Right lobe of liver (tissue), 6 donors: ENCODE data around the gene ZDHHC9. TPM values are rescaled to one million over a fixed set of nuclear protein-coding genes. Genes with fewer than 3 reads are reported as not detected.

ENCODE experiments used
- ATAC-seq, 4 donors: fragments of 200-7000 bp; cut with Tn5 transposase; one replicate each; pipeline ENCODE4 v1.9.1; 2020; ENCODE audit warnings: mild to moderate bottlenecking in 4 of 4, moderate library complexity in 4 of 4
- DNase-seq, 3 donors: peaks; one replicate each; pipeline ENCODE4 v3.0.0-alpha.2; 2020
- H3K27ac ChIP-seq, 3 donors: fragments of 200-600 bp; one replicate each; pipeline ENCODE4 v1.8.0; 2022
- H3K27me3 ChIP-seq, 2 donors: fragments of 200-600 bp; one replicate each; pipeline ENCODE4 v1.8.0; 2022
- H3K36me3 ChIP-seq, 4 donors: fragments of 200-600 bp; sonication (generic) in 1 of 4; one replicate each; pipeline versions ENCODE4 v1.5.1 to v1.8.0; 2017 to 2022; ENCODE audit warnings: control low read depth in 1 of 4
- H3K4me1 ChIP-seq, 4 donors: fragments of 200-600 bp; sonication (generic) in 1 of 4; one replicate each; pipeline versions ENCODE4 v1.5.1 to v1.8.0; 2017 to 2022; ENCODE audit warnings: control low read depth in 1 of 4
- H3K4me3 ChIP-seq, 3 donors: fragments of 200-600 bp; one replicate each; pipeline ENCODE4 v1.8.0; 2022
- H3K9me3 ChIP-seq, 4 donors: fragments of 200-600 bp; sonication (generic) in 1 of 4; one replicate each; pipeline versions ENCODE4 v1.5.1 to v1.8.0; 2017 to 2022; ENCODE audit warnings: control low read depth in 1 of 4
- CTCF ChIP-seq, 4 donors: fragments of 200-600 bp in 3 of 4; fragments of 450-650 bp in 1 of 4; IDR thresholded peaks; one replicate each; pipeline versions ENCODE4 v1.5.1 to v1.8.0; 2016 to 2022; ENCODE audit warnings: antibody characterized with exemption in 4 of 4, mild to moderate bottlenecking in 2 of 4
- POLR2A ChIP-seq: fragments of 450-650 bp; IDR thresholded peaks from one replicate; pipeline ENCODE4 v1.6.1; 2017; ENCODE audit warnings: antibody characterized with exemption, mild to moderate bottlenecking
- WGBS: methylation state at CpG from one replicate; pipeline ENCODE4 v1.1.6; 2018; ENCODE audit warnings: low coverage, low lambda C conversion rate; ENCODE audit not compliant: insufficient coverage; ENCODE audit errors: missing lambda C conversion rate; 5-methylcytosine and 5-hydroxymethylcytosine counted together
- intact Hi-C, 2 donors: fragments of 100-400 bp; cut with DNase I; formaldehyde crosslinking; loops; one replicate each; pipeline versions ENCODE4 v1.11.2 to v1.14.1; 2022
- total RNA-seq, 6 experiments: library from RNA; depleted of rRNA in 2 of 6; stranded (reverse); fragments of >200 nt in 2 of 6; fragmentation: NEBNext Ultra II Directional in 3 of 6; extraction: Animal tissue kit (Norgen Biotek cat#: 25700) in 3 of 6; gene quantifications; one replicate each; pipeline versions ENCODE4 v1.1.0 to v1.2.4, GENCODE V29; 2016 to 2023
- donor health status: DM: no; HTN: yes; CAD: no.
- donor health status: DM: no; HTN: no; CAD: no.
- donor health status: DM: no; HTN: no; CAD: no.
- donor health status: DM: no; HTN: yes; CAD: no.
- donor health status: DM: no; HTN: yes; CAD: no.

The ZDHHC9 gene
- total RNA-seq, 6 experiments from 2014 or later: 30.8 to 41.8 (median 33.6) TPM

- Histone ChIP-seq H3K27me3 (no peaks in the 10 kb centered on the region), H3K9me3 (no peaks in the 10 kb centered on the region), H3K36me3 (no peaks in the 10 kb centered on the region), H3K4me3 (peak overlapping the region in 2 of 3 donors; percentile 14 to 29), H3K4me1 (no peaks in the 10 kb centered on the region), H3K27ac (no peak overlapping the region)
- 59% methylated on average over 6 of the region's 6 CpGs for WGBS
- ATAC-seq (no peak), DNase-seq (peak in 1 of 3 donors; percentile 31)
- no peak for TF ChIP-seq CTCF (IDR thresholded peaks at IDR 0.05)
- no peak for TF ChIP-seq POLR2A
- intact Hi-C loops: no loop called here
Observed at GRCh38 chrX:129780441-129781105, 63.1 kb downstream of the ZDHHC9 start.

- TF ChIP-seq CTCF (IDR thresholded peaks at IDR 0.05): no peak
- no peak for TF ChIP-seq POLR2A
- peak within 1 kb of the TSS in 2 of 3 donors; percentile 14 to 29 for H3K4me3 ChIP-seq
- 33% methylated on average over 1 of the region's 13 CpGs for WGBS
- H3K36me3 ChIP-seq: no peaks in the 10 kb centered on the region
- H3K4me1 ChIP-seq: no peaks in the 10 kb centered on the region
- DNase-seq (peak; percentile 55 to 76 (median 60)), ATAC-seq (peak; percentile 32 to 46 (median 38))
- intact Hi-C loops: no loop called here
- peak within 1 kb of the TSS in 2 of 3 donors; percentile 16 to 29 for H3K27ac ChIP-seq
- H3K27me3 ChIP-seq: no peaks in the 10 kb centered on the region
- H3K9me3 ChIP-seq: no peaks in the 10 kb centered on the region
Observed at GRCh38 chrX:129779747-129780146, 63.9 kb downstream of the ZDHHC9 start, which contains the start of gene SASH3. Gene SASH3, plus strand, starts transcription at chrX:129779949. Its CDS starts 149 bp downstream, at chrX:129780098.

- WGBS: 63% methylated on average over 3 of the region's 7 CpGs
Observed at GRCh38 chrX:129779086-129779672, 64.5 kb downstream of the ZDHHC9 start.

More at GRCh38 chrX:129779086-129779672, 64.5 kb downstream of the ZDHHC9 start:
- no peak overlapping the region for H3K27ac ChIP-seq
- no peaks in the 10 kb centered on the region for H3K36me3 ChIP-seq
- H3K4me3 ChIP-seq: no peak overlapping the region
- no peaks in the 10 kb centered on the region for H3K9me3 ChIP-seq
- DNase-seq: peak in 1 of 3 donors; percentile 9
- no peak for ATAC-seq
- TF ChIP-seq CTCF (IDR thresholded peaks at IDR 0.05): no peak
- TF ChIP-seq POLR2A: no peak
- H3K27me3 ChIP-seq: no peaks in the 10 kb centered on the region
- H3K4me1 ChIP-seq: no peaks in the 10 kb centered on the region
- intact Hi-C loops: no loop called here
